Epithelial cell of proximal tubule (primary cell): ENCODE results near the gene SLC35B1. TPM values are rescaled to one million over a fixed set of nuclear protein-coding genes. Genes with fewer than 3 reads are reported as not detected.

ENCODE experiments used
- DNase-seq: peaks from one replicate; pipeline ENCODE4 v3.0.0-alpha.2; 2011; ENCODE audit warnings: low read depth
- H3K4me3 ChIP-seq: 2 replicates; pipeline ENCODE4 v1.5.1; 2011; ENCODE audit warnings: low read depth, mild to moderate bottlenecking, low read length
- total RNA-seq: library from RNA; depleted of rRNA; stranded (reverse); fragments of >200 nt; gene quantifications from 2 replicates; pipeline ENCODE4 v1.2.3, GENCODE V29; 2015
- TF ChIP-seq, protein P1 (sequence below): conservative IDR thresholded peaks from 2 replicates; pipeline ENCODE4 v1.5.1; 2012; ENCODE audit warnings: low read depth, mild to moderate bottlenecking, low read length

The SLC35B1 gene
- total RNA-seq, 1 donor from 2014 or later, result 72.0 TPM

GRCh38 chr17:49698005-49698404 lies 9.8 kb downstream of the SLC35B1 start:
- H3K4me3 ChIP-seq, result no peak overlapping the region
- TF ChIP-seq, protein P1, sequence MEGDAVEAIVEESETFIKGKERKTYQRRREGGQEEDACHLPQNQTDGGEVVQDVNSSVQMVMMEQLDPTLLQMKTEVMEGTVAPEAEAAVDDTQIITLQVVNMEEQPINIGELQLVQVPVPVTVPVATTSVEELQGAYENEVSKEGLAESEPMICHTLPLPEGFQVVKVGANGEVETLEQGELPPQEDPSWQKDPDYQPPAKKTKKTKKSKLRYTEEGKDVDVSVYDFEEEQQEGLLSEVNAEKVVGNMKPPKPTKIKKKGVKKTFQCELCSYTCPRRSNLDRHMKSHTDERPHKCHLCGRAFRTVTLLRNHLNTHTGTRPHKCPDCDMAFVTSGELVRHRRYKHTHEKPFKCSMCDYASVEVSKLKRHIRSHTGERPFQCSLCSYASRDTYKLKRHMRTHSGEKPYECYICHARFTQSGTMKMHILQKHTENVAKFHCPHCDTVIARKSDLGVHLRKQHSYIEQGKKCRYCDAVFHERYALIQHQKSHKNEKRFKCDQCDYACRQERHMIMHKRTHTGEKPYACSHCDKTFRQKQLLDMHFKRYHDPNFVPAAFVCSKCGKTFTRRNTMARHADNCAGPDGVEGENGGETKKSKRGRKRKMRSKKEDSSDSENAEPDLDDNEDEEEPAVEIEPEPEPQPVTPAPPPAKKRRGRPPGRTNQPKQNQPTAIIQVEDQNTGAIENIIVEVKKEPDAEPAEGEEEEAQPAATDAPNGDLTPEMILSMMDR, result no peak
- no peak for DNase-seq

- no peak for DNase-seq
- H3K4me3 ChIP-seq, result no peak overlapping the region
- TF ChIP-seq, protein P1, result no peak
These were observed 11.5 kb downstream of the SLC35B1 start for GRCh38 chr17:49696233-49696761.

- TF ChIP-seq, protein P1, result no peak
- no peak overlapping the region for H3K4me3 ChIP-seq
- no peak for DNase-seq
These were observed 12.0 kb downstream of the SLC35B1 start for GRCh38 chr17:49695698-49696232.

DNA sequence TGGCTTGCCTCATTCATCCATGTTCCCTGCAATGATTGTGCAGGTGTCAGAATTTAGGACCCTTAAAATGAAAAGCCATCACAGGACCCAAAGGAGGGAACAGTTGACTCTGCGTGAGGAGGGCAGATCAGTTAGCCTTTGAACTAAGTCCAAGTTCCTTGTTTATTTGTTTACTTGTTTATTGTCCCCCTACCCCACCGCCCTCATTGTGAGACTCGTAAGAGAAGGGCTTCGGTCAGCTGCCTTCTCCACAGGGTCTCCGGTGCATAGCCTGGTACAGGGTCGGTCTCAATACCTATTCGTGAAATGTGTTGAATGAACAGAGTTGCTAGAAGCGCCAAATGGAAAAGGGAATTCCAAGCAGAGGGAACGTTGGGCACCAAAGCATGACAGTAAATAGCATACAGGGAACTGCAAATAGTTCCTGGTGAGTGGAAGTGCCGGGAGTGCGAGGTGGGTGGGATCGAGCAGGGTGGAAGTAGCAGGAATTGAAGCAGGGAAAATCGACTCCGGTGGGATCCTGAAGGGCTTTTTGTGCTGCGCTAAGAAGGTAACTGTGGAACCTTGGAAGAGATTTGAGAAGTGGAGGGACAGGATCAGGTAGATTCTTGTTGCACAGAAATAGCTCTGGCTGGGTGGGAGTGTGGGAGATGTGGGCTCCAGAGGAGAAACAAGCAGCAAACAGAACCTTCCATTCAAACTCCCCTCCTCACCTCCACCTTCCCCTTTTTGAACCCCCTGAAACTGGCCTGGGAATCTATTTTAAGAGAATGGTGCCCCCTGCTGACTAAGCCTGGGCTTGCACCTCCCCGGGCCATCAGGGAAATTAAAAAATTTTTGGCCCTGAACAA lies 12.7 kb downstream of the SLC35B1 start:
- DNase-seq, result no peak

GRCh38 chr17:49692751-49693150 lies 15.0 kb downstream of the SLC35B1 start:
- TF ChIP-seq, protein P1, result no peak
- DNase-seq, result no peak
- no peak overlapping the region for H3K4me3 ChIP-seq

More for the DNA sequence above, 12.7 kb downstream of the SLC35B1 start:
- TF ChIP-seq, protein P1, result peak; percentile 91
- H3K4me3 ChIP-seq, result no peak overlapping the region

DNA sequence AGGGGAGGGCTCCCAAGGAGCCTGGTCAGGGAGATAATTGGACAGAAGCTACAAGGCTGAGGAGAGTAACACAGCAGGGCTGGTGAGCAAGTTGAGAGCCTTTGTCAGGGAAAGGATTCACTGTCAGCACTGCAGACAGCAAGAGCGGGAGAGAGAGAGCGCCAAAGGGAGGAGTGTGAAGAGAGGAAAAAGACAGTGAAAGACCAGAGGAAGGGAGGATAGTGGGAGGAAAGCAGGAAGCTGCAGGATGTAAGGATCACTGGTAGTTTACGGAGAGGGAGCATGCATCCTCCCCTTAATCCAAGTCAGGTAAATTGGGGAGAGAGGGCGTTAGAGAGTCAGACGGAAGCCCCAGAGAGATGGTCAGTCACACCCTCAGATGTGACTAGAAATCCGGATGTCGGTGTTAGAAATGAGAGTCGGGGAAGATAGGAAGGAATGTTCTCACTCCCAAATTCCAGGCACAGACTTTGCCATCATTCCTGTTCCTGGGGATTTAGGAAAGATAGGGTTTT lies 16.0 kb downstream of the SLC35B1 start:
- TF ChIP-seq, protein P1, result no peak
- H3K4me3 ChIP-seq, result no peak overlapping the region
- DNase-seq, result no peak
